PFSK-1 (cell line): ENCODE data around the gene CCDC38.

Source experiments
- FOXP2 ChIP-seq: optimal IDR thresholded peaks from 2 replicates; pipeline ENCODE3; 2011; ENCODE audit warnings: borderline replicate concordance, control low read depth, inconsistent platforms; ENCODE audit not compliant: insufficient read depth; ENCODE audit errors: extremely low read length, extremely low read depth
- POLR2AphosphoS5 ChIP-seq: IDR thresholded peaks from 2 replicates; pipeline ENCODE4 v1.6.1; 2012; ENCODE audit warnings: low read depth, mild to moderate bottlenecking, control low read depth, low read length, moderate library complexity
- SIN3A ChIP-seq: IDR thresholded peaks from 2 replicates; pipeline ENCODE4 v1.6.1; 2012; ENCODE audit warnings: mild to moderate bottlenecking, low read length, moderate library complexity, borderline replicate concordance; ENCODE audit not compliant: insufficient read depth
- TAF1 ChIP-seq: IDR thresholded peaks from 2 replicates; pipeline ENCODE4 v1.6.1; 2012; ENCODE audit warnings: low read length, control low read depth, borderline replicate concordance; ENCODE audit not compliant: insufficient read depth
- TF ChIP-seq, protein P1 (sequence below), 2 experiments: IDR thresholded peaks; 2 replicates each; pipeline versions ENCODE4 v1.6.1 to v1.8.0; 2011 to 2012; ENCODE audit warnings: low read depth in 2 of 2, low read length in 2 of 2, control low read depth in 1 of 2, inconsistent platforms in 1 of 2, mild to moderate bottlenecking in 1 of 2, moderate library complexity in 1 of 2; ENCODE audit not compliant: insufficient read depth in 1 of 2

DNA sequence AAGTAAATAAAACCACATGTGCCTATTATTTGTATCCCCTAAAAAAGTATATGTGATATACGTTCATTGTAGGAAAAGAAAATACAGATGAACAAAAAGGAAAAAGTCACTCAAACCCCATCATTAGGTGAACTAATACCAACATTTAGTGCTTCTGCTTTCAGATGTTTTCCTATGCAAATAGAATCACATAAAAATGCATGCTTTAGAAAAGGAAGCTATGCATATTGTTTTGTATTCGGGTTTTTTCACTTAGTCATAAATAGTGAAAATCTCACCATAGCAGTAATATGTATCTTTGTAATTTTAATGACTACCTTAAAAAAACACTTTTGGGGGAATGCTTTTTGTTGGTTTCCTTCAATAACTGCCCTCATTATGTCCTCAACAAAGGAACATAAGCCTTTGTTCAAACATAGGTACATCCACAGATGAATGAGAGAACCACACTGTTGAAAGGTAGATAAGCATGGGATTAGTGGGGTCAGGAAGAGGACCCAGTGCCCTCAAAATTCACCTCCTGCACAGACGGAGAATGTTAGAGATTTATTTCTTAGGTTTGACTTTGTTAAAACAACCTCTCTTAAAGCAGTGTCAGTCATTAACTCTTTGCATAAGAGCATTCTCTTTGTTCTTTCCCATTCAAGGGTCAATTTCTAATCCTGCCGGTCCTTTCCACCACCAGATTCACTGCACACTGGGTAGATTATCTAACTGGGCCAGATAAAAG lies 7.2 kb upstream of the CCDC38 start:
- no peak for TF ChIP-seq TAF1
- TF ChIP-seq, protein P1, sequence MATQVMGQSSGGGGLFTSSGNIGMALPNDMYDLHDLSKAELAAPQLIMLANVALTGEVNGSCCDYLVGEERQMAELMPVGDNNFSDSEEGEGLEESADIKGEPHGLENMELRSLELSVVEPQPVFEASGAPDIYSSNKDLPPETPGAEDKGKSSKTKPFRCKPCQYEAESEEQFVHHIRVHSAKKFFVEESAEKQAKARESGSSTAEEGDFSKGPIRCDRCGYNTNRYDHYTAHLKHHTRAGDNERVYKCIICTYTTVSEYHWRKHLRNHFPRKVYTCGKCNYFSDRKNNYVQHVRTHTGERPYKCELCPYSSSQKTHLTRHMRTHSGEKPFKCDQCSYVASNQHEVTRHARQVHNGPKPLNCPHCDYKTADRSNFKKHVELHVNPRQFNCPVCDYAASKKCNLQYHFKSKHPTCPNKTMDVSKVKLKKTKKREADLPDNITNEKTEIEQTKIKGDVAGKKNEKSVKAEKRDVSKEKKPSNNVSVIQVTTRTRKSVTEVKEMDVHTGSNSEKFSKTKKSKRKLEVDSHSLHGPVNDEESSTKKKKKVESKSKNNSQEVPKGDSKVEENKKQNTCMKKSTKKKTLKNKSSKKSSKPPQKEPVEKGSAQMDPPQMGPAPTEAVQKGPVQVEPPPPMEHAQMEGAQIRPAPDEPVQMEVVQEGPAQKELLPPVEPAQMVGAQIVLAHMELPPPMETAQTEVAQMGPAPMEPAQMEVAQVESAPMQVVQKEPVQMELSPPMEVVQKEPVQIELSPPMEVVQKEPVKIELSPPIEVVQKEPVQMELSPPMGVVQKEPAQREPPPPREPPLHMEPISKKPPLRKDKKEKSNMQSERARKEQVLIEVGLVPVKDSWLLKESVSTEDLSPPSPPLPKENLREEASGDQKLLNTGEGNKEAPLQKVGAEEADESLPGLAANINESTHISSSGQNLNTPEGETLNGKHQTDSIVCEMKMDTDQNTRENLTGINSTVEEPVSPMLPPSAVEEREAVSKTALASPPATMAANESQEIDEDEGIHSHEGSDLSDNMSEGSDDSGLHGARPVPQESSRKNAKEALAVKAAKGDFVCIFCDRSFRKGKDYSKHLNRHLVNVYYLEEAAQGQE (IDR thresholded peaks at IDR 0.05; ENCODE audit: insufficient read depth in 1 of 2, low read depth in 2 of 2, low read length in 2 of 2) = no peak
- no peak for TF ChIP-seq POLR2AphosphoS5
- TF ChIP-seq SIN3A = no peak
- no peak for TF ChIP-seq FOXP2
